ENCODE results near the gene SSBP4.

Gene SSBP4

DNA sequence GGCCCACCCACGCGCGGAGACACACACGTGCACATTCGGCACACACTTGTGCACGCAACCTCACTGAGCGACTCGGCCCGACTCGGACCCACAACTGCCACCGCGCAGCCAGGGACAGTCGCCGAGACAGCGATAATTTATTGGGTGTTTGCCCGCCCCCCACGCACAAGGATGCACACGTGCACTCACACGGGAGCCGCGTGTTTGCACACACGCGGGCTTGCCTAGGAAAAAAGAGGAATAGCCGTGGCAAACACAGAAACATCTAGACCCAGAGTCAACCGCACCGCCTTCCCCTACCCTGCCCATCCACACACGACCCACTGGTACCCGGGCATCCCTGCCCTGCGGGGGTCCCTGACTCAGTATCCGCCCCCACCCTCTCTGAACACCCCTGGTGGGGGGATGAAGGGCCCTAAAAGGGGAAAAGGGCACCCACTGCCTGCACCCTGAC is 1.1 kb upstream of the SSBP4 start:
- no peak overlapping the region for H3K4me3 ChIP-seq (ENCODE audit: low read depth, low read length)
- TF ChIP-seq, protein P1, sequence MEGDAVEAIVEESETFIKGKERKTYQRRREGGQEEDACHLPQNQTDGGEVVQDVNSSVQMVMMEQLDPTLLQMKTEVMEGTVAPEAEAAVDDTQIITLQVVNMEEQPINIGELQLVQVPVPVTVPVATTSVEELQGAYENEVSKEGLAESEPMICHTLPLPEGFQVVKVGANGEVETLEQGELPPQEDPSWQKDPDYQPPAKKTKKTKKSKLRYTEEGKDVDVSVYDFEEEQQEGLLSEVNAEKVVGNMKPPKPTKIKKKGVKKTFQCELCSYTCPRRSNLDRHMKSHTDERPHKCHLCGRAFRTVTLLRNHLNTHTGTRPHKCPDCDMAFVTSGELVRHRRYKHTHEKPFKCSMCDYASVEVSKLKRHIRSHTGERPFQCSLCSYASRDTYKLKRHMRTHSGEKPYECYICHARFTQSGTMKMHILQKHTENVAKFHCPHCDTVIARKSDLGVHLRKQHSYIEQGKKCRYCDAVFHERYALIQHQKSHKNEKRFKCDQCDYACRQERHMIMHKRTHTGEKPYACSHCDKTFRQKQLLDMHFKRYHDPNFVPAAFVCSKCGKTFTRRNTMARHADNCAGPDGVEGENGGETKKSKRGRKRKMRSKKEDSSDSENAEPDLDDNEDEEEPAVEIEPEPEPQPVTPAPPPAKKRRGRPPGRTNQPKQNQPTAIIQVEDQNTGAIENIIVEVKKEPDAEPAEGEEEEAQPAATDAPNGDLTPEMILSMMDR (IDR thresholded peaks at IDR 0.05; ENCODE audit: low read depth, low read length), result no peak

DNA sequence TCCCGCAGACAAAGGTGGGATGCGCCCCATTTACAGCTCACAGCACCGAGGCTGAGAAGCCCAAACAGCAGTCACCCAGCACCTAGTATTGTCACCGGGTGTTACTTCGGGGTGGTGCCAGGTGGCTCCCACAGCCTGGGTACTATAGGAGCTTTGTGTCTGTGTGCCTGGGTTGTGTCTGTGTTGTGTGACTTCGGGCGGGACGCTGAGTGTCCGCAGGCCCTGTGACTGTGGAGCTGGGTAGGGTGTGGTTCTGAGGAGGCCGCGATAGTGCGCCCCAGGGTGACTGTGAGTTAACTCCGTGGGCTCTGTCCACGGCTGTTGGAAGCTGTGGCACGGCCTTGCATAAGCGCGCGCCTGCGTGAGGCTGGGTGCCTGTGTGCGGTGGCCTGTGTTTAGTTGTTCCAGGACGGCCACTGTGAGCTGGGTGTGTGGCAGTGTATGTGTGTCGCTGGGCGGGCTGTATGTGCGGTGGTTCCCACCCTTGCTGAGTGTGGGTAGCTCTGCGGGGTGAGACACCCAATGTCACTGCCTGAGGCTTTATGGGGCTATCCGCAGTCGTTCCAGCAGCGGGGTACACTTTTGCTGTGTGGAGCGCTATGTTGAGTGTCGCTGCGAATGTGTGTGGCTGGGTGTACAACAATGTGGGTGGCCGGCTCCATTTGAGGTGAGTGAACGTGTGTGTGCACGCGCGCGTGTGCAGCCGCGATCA is 559 bp upstream of the SSBP4 start:
- peak overlapping the region; percentile 27; the same call in 1 of the 2 replicates for H3K4me3 ChIP-seq (ENCODE audit: low read depth, low read length)
- TF ChIP-seq, protein P1 (IDR thresholded peaks at IDR 0.05; ENCODE audit: low read depth, low read length), result no peak

DNA sequence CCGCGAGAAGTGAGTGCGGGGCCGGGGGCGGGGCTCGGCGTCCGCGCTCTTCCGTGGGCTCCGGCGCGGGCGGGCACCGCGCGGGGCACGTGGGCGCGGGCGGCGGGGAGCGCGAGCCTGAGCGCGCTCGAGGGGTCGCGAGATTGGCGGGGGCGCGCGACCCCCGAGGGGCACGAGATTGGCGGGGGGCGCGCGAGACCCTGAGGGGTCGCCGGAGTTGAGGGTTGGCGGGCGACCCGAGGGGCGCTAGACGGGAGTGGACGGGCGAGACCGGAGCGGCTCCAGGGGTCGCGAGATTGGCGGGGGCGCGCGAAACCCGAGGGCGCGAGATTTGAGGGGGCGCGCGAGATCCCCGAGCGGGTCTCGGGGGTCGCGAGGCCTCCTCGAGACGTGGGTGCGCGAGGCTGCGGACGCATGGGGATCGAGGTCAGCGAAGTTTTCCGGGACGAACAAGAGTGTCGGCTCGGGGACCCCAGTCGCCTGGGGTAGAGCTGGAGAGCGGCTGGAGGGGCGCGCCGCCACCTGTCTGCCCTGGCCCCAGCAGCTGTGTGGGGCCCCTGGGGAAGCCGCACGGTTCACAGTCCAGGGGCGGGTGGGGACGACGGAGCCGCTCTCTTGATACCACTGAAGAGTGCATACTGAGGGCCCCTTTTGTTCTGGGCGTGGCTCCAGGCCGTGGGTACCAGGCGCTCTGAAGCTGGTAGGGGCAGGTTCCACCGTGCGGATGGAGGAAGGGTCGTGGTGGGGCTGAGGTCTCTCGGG is 682 bp downstream of the SSBP4 start:
- H3K4me3 ChIP-seq (ENCODE audit: low read depth, low read length), result peak overlapping the region; percentile 73
- TF ChIP-seq, protein P1 (IDR thresholded peaks at IDR 0.05; ENCODE audit: low read depth, low read length), result no peak

DNA sequence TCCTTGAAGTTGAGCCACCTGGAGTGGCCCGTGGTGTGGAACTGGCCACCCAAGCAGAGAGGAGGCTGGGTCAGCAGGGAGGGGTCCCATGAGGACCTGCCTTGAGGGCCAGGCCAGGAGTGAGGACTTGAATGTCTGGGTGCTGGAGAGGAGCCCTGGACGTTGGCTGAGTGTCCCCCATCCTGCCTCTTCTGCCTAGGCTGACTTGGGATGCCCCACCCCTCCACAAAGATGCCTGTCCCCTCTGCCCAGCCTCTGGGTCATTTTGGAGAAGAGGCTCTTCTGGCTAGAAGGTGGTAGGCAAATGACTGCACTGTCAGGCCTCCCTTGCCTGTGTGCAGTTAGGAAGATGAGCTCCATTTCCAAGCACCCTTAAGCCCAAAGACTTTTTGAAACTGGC is 1.7 kb downstream of the SSBP4 start:
- TF ChIP-seq, protein P1 (IDR thresholded peaks at IDR 0.05; ENCODE audit: low read depth, low read length), result no peak
- peak overlapping the region; percentile 73; the same call in 1 of the 2 replicates for H3K4me3 ChIP-seq (ENCODE audit: low read depth, low read length)

DNA sequence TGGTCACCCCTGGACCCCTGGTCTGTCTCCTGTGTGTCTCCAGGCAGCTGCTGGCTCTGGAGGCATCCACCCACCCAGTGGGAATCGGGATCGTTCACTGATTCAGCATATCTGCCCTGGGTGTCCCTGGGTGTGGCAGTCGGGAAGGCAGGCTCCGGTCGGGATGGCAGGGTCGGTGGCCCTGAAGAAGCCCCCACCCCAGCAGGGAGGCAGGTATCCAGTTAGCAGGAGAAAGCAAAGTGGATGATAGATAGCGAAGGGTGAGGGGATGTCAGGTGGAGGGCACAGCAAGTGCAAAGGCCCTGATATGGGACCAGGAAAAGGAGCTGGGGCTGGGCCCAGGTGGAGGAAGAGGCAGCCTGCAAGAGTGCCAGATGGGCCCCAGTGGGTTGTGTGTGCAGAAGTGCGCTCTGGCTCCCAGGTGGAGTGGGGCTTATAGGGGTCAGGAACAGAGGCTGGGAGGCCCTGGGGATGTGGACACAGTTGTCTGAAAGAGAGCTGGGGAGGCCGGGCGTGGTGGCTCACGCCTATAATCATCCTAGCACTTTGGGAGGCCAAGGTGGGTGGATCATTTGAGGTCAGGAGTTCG is 2.3 kb downstream of the SSBP4 start:
- H3K4me3 ChIP-seq (ENCODE audit: low read depth, low read length), result no peak overlapping the region
- TF ChIP-seq, protein P1 (IDR thresholded peaks at IDR 0.05; ENCODE audit: low read depth, low read length), result no peak

DNA sequence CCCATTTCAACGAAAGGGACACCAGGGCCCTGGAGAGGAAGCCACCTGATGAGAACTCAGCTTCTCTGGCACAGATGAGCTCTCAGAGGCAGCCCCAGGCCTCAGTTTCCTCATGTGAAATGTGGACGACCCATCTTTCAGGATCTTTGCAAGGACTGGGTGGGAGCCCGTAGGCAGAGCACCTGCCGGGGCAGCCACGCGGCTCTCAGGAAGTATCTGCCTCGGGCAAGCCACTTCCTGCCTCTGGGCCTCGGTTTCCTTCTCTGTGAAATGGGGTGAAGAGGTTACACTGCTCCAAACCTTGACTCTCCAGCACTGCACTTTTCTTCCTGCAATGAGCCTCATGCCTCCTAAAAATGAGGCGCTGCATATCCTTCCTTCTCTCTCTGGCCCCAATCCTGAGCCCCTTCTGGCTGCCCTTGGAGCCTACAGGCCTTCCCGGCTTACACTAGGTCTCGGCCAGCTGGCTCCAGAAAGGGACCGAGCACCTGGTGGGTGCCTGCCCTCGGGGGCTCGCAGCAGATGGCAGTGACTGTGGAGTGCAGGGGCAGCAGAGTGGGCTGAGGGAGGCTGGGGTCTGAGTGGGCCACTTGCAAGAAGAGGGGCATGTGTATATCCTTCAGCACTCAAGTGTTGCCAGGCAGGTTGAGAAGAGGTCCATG is 3.5 kb downstream of the SSBP4 start:
- no peak overlapping the region for H3K4me3 ChIP-seq (ENCODE audit: low read depth, low read length)
- TF ChIP-seq, protein P1 (IDR thresholded peaks at IDR 0.05; ENCODE audit: low read depth, low read length), result no peak
